Measurements from ENCODE around the gene KHDC1L.
"Not testable (repeated sequence)": the region's sequence is repeated elsewhere in the genome, so short reads cannot be mapped to it uniquely, and the experiment has no call there.

Gene KHDC1L

GRCh38 chr6:73234733-73235132, 9.4 kb upstream of the KHDC1L start:
- Mint-ChIP-seq H3K4me3 (no peak overlapping the region), H3K27me3 (ENCODE audit: low read depth) (no peaks in the 10 kb centered on the region), H3K36me3 (ENCODE audit: low read depth) (no peaks in the 10 kb centered on the region), H3K9me3 (no peaks in the 10 kb centered on the region), H3K4me1 (ENCODE audit: low read depth) (no peaks in the 10 kb centered on the region), H3K27ac (no peak overlapping the region)
- DNase-seq (ENCODE audit: low spot score): no peak

GRCh38 chr6:73233971-73234370, 8.7 kb upstream of the KHDC1L start:
- H3K4me1 Mint-ChIP-seq (ENCODE audit: low read depth); H3K36me3 Mint-ChIP-seq (ENCODE audit: low read depth): not testable (repeated sequence)

GRCh38 chr6:73233048-73233447, 7.8 kb upstream of the KHDC1L start:
- DNase-seq (ENCODE audit: low spot score): no peak
- H3K9me3 Mint-ChIP-seq: no peaks in the 10 kb centered on the region
- no peaks in the 10 kb centered on the region for H3K36me3 Mint-ChIP-seq (ENCODE audit: low read depth)
- H3K27me3 Mint-ChIP-seq (ENCODE audit: low read depth): no peaks in the 10 kb centered on the region
- no peaks in the 10 kb centered on the region for H3K4me1 Mint-ChIP-seq (ENCODE audit: low read depth)
- H3K4me3 Mint-ChIP-seq: no peak overlapping the region
- H3K27ac Mint-ChIP-seq: no peak overlapping the region

More at GRCh38 chr6:73233971-73234370, 8.7 kb upstream of the KHDC1L start:
- DNase-seq (ENCODE audit: low spot score); H3K27me3 Mint-ChIP-seq (ENCODE audit: low read depth); H3K9me3 Mint-ChIP-seq; H3K27ac Mint-ChIP-seq; H3K4me3 Mint-ChIP-seq: not testable (repeated sequence)

- Mint-ChIP-seq H3K27me3 (ENCODE audit: low read depth) (no peaks in the 10 kb centered on the region), H3K4me1 (ENCODE audit: low read depth) (no peaks in the 10 kb centered on the region), H3K9me3 (no peaks in the 10 kb centered on the region), H3K27ac (no peak overlapping the region), H3K4me3 (no peak overlapping the region), H3K36me3 (ENCODE audit: low read depth) (no peaks in the 10 kb centered on the region)
- DNase-seq (ENCODE audit: low spot score): no peak
Measured at GRCh38 chr6:73231986-73232391, 6.7 kb upstream of the KHDC1L start.

GRCh38 chr6:73227606-73228255, 2.4 kb upstream of the KHDC1L start:
- Mint-ChIP-seq H3K9me3 (no peaks in the 10 kb centered on the region), H3K4me1 (ENCODE audit: low read depth) (no peaks in the 10 kb centered on the region), H3K27me3 (ENCODE audit: low read depth) (no peaks in the 10 kb centered on the region), H3K27ac (no peak overlapping the region), H3K4me3 (no peak overlapping the region), H3K36me3 (ENCODE audit: low read depth) (no peaks in the 10 kb centered on the region)
- no peak for DNase-seq (ENCODE audit: low spot score)

- Mint-ChIP-seq H3K4me1 (ENCODE audit: low read depth) (no peaks in the 10 kb centered on the region), H3K4me3 (no peak overlapping the region), H3K27me3 (ENCODE audit: low read depth) (peaks cover 9% of the 10 kb centered on the region), H3K27ac (no peak overlapping the region), H3K9me3 (no peaks in the 10 kb centered on the region), H3K36me3 (ENCODE audit: low read depth) (no peaks in the 10 kb centered on the region)
- no peak for DNase-seq (ENCODE audit: low spot score)
Measured at GRCh38 chr6:73216859-73217258, 8.4 kb downstream of the KHDC1L start.

GRCh38 chr6:73209117-73209516, 16.2 kb downstream of the KHDC1L start:
- no peaks in the 10 kb centered on the region for H3K9me3 Mint-ChIP-seq
- H3K4me1 Mint-ChIP-seq (ENCODE audit: low read depth): no peaks in the 10 kb centered on the region
- no peak overlapping the region for H3K4me3 Mint-ChIP-seq
- no peaks in the 10 kb centered on the region for H3K36me3 Mint-ChIP-seq (ENCODE audit: low read depth)
- peaks cover 6% of the 10 kb centered on the region for H3K27me3 Mint-ChIP-seq (ENCODE audit: low read depth)
- H3K27ac Mint-ChIP-seq: no peak overlapping the region
- DNase-seq (ENCODE audit: low spot score): no peak

GRCh38 chr6:73207221-73207837, 18.0 kb downstream of the KHDC1L start:
- Mint-ChIP-seq H3K4me3 (no peak overlapping the region), H3K27me3 (ENCODE audit: low read depth) (peaks cover 6% of the 10 kb centered on the region), H3K27ac (no peak overlapping the region), H3K36me3 (ENCODE audit: low read depth) (no peaks in the 10 kb centered on the region), H3K4me1 (ENCODE audit: low read depth) (no peaks in the 10 kb centered on the region), H3K9me3 (no peaks in the 10 kb centered on the region)
- no peak for DNase-seq (ENCODE audit: low spot score)

GRCh38 chr6:73204252-73204651, 21.0 kb downstream of the KHDC1L start:
- DNase-seq (ENCODE audit: low spot score): no peak
- Mint-ChIP-seq H3K27ac (no peak overlapping the region), H3K9me3 (no peaks in the 10 kb centered on the region), H3K36me3 (ENCODE audit: low read depth) (no peaks in the 10 kb centered on the region), H3K4me1 (ENCODE audit: low read depth) (no peaks in the 10 kb centered on the region), H3K27me3 (ENCODE audit: low read depth) (peaks cover 8% of the 10 kb centered on the region), H3K4me3 (no peak overlapping the region)

- no peak overlapping the region for H3K4me3 Mint-ChIP-seq
- no peak overlapping the region for H3K27ac Mint-ChIP-seq
- H3K36me3 Mint-ChIP-seq (ENCODE audit: low read depth): no peaks in the 10 kb centered on the region
- no peaks in the 10 kb centered on the region for H3K9me3 Mint-ChIP-seq
- no peak for DNase-seq (ENCODE audit: low spot score)
- H3K27me3 Mint-ChIP-seq (ENCODE audit: low read depth): peaks cover 8% of the 10 kb centered on the region
- no peaks in the 10 kb centered on the region for H3K4me1 Mint-ChIP-seq (ENCODE audit: low read depth)
Measured at GRCh38 chr6:73203098-73203497, 22.2 kb downstream of the KHDC1L start.

- Mint-ChIP-seq H3K27me3 (ENCODE audit: low read depth) (peaks cover 2% of the 10 kb centered on the region), H3K9me3 (no peaks in the 10 kb centered on the region), H3K36me3 (ENCODE audit: low read depth) (no peaks in the 10 kb centered on the region), H3K27ac (no peak overlapping the region), H3K4me1 (ENCODE audit: low read depth) (no peaks in the 10 kb centered on the region), H3K4me3 (no peak overlapping the region)
- no peak for DNase-seq (ENCODE audit: low spot score)
Measured at GRCh38 chr6:73200735-73201134, 24.6 kb downstream of the KHDC1L start.

- Mint-ChIP-seq H3K4me3 (no peak overlapping the region), H3K27me3 (ENCODE audit: low read depth) (peaks cover 2% of the 10 kb centered on the region), H3K36me3 (ENCODE audit: low read depth) (no peaks in the 10 kb centered on the region), H3K4me1 (ENCODE audit: low read depth) (no peaks in the 10 kb centered on the region), H3K27ac (no peak overlapping the region), H3K9me3 (no peaks in the 10 kb centered on the region)
- no peak for DNase-seq (ENCODE audit: low spot score)
Measured at GRCh38 chr6:73200247-73200646, 25.0 kb downstream of the KHDC1L start.

GRCh38 chr6:73194744-73195143, 30.6 kb downstream of the KHDC1L start:
- peaks cover 4% of the 10 kb centered on the region for H3K36me3 Mint-ChIP-seq (ENCODE audit: low read depth)
- H3K27me3 Mint-ChIP-seq (ENCODE audit: low read depth): no peaks in the 10 kb centered on the region

GRCh38 chr6:73193302-73193701, 32.0 kb downstream of the KHDC1L start:
- not testable (repeated sequence) for DNase-seq (ENCODE audit: low spot score); H3K36me3 Mint-ChIP-seq (ENCODE audit: low read depth); H3K4me3 Mint-ChIP-seq; H3K9me3 Mint-ChIP-seq; H3K4me1 Mint-ChIP-seq (ENCODE audit: low read depth); H3K27me3 Mint-ChIP-seq (ENCODE audit: low read depth); H3K27ac Mint-ChIP-seq

More at GRCh38 chr6:73194744-73195143, 30.6 kb downstream of the KHDC1L start:
- no peak for DNase-seq (ENCODE audit: low spot score)
- no peaks in the 10 kb centered on the region for H3K4me1 Mint-ChIP-seq (ENCODE audit: low read depth)
- no peaks in the 10 kb centered on the region for H3K9me3 Mint-ChIP-seq
- H3K4me3 Mint-ChIP-seq: no peak overlapping the region
- no peak overlapping the region for H3K27ac Mint-ChIP-seq

Data from T-helper 2 cell treated with Interferon-gamma antibody and Interleukin-4, amounts not matched to agents 5 μg/mL and 100 μg/mL, for 36 hours (primary cell).